ENCODE data around the gene SLC39A1.

- TF ChIP-seq ZNF384 (IDR thresholded peaks at IDR 0.05) (no peak), NFRKB (IDR thresholded peaks at IDR 0.05) (no peak), BHLHE40 (IDR thresholded peaks at IDR 0.05; ENCODE audit: borderline replicate concordance) (no peak), FOXA1 (IDR thresholded peaks at IDR 0.05) (no peak), FOXM1 (IDR thresholded peaks at IDR 0.05; ENCODE audit: borderline replicate concordance) (no peak), LEF1 (IDR thresholded peaks at IDR 0.05; ENCODE audit: borderline replicate concordance) (no peak)
Measured at GRCh38 chr1:154012129-154012528, 48.8 kb upstream of the SLC39A1 start.

Data from HEK293T (cell line).